Activated CD4-positive, alpha-beta T cell treated with anti-CD3 and anti-CD28 coated beads for 4 hours (primary cell): ENCODE results near the gene SPDYE2.
"Not testable (repeated sequence)": the region's sequence is repeated elsewhere in the genome, so short reads cannot be mapped to it uniquely, and the experiment has no call there.

Source experiments
- DNase-seq, 2 donors: peaks; one replicate each; pipeline ENCODE4 v3.0.0-alpha.2; 2020

Gene SPDYE2

DNA sequence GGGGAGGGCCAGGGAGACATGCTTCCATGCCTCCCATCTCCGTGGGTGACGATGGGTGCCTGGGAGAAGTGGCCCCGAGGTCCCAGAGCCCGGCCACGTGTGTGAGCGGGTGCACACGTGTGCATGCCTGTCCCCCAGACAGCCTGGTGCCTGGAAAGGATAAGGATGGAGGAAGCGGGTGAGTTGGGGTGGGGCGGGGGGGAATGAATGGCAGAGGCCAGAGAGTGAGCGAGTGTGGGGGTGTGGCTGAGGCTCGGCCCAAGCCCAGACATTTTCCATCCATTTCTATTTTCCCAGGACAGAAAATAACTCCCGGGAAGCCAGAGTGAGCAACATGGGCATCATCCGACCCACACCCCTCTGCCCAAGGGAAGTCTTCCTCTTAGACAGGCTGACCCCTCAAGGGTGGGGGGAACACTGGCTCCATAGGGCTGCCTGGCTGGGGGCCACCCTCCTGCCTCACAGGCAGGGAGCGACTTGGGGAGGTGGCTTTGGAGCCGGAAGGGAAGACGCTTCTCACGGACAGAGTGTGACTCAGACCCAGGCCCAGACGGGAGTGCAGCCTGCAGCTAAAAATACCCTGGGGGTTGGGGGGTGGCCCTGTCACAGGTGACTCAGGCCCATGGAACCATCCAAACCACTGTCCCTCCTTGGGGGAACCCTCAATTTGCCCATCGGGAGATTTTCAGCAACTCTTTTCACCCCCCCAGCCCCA, 53.6 kb downstream of the SPDYE2 start:
- DNase-seq: not testable (repeated sequence)

GRCh38 chr7:102606848-102607247, 55.8 kb downstream of the SPDYE2 start:
- DNase-seq: not testable (repeated sequence)

DNA sequence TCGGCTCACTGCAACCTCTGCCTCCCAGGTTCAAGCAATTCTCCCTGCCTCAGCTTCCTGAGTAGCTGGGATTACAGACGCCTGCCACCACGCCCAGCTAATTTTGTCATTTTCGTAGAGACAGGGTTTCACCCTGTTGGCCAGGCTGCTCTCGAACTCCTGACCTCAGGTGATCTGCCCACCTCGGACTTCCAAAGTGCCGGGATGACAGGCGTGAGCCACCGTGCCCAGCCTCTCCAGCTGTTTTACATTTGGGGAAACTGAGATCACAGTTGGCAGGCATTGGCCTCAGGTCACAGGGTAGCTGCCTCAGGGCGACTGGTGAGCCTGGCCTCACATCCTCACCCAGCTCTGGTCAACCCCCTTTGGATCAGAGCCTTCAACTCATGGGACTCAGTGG, 58.7 kb downstream of the SPDYE2 start:
- DNase-seq: not testable (repeated sequence)

DNA sequence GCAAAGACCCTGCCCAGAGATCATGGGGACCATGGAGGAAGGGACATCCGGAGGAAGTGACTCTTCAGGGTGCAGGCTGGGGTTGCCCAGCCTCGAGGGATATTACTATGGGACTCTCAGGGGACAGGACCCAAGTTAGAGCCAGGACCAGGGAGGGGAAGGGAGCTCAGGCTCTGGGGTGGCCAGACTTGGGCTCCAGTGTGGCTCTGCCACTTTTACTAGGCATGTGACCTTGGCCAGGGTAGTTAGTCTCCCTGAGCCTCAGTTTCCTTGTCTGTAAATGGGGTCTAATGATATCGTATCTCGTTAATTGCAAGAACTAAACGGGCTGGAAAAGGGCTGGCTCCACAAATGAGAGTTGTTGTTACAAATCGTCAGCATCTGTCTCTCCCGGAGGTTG, 59.4 kb downstream of the SPDYE2 start:
- DNase-seq: not testable (repeated sequence)

DNA sequence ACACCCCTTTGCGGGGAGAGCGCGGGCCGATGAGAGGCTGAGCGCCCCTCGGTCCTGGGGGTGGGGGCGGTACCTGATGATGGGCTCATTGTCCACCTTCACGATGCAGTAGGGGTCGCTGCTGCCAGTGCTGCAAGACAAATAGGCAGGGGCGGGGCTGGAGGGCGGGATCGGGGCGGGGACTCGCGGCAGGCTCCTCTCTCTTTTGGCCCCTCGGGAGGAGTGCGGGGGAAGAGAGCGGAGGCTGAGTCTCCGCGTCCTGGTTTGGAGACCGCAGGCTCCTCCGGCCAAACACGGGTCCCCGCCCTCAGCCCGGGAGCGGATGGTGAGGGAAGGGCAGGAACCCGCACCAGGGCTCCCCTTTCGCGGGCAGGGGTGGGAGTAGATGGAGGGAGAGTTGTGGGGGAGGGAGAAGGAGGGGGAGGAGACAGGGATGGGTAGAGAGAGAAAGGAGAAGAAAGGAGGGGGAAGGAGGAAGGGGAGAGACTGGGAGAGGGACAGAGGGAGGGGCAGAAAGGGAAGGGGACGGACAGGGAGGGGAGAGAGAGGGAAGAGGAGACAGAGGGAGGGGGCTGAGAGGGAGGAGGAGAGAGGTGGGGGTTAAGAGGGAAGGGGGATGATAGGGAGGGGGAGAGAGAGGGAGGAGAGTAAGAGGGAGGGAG, 60.1 kb downstream of the SPDYE2 start:
- DNase-seq: not testable (repeated sequence)

GRCh38 chr7:102611675-102612325, 60.8 kb downstream of the SPDYE2 start:
- DNase-seq: not testable (repeated sequence)
